NCI-H1694 treated with DMSO at 0.1 percent for 48 hours (cell line): Measurements from ENCODE around the gene G6PC1.

Experiments used
- DNase-seq: peaks from one replicate; lab custom pipeline; 2025; lab: John Stamatoyannopoulos, UW

Gene G6PC1

DNA sequence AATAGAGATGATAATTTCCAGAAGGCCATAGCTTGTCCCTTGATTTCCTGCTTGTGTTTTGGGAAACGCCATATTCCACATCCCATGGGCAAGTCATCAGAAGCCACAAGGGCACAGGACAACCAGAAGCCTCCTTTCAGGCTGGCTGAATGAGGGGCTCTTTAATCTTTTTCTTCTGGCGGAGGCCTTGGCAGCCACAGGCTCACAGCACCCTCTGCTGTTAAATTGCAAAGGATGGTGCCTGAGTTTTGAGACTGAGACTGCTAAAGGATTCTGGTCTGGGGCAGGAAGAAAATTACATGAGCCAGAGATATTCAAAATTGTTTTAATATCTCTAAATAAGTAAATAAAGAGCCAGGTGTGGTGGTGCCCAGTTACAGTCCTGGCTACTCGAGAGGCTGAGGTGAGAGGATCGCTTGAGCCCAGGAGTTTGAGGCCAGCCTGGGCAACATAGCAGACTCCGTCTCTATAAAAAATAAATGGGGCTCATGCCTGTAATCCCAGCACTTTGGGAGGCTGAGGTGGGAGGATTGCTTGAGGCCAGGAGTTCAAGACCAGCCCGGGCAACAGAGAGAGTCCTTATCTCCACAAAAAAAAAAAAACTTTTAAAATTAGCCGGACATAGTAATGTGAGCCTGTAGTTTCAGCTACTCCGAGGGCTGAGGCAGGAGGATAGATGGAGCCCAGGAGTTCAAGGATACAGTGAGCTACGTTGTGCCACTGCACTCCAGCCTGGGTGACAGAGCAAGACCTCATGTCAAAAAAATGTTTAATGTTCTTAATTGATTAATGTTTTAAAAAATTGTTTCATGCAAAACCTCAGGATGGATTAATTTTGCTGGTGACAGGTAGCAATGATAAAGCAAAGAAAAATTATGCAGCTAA, 37.4 kb downstream of the G6PC1 start:
- DNase-seq = peak; percentile 54

DNA sequence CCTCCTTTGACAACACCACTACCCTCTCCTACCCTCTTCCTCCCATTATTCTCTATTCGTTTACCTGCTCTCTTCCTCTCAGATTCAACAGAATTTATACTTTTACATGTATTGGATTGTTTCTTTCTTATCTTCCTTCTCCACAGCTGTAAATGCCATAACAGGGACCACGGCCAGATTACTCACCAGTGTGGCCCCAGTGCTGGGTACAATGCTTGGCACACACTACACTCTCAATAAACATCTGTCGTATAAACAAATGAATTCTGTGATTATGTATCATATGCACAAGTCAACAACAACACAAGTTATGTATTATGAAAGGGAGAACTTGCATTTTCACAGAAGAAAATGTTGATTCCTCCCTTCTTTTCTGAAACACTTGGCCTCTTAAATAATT, 43.6 kb downstream of the G6PC1 start:
- no peak for DNase-seq

DNA sequence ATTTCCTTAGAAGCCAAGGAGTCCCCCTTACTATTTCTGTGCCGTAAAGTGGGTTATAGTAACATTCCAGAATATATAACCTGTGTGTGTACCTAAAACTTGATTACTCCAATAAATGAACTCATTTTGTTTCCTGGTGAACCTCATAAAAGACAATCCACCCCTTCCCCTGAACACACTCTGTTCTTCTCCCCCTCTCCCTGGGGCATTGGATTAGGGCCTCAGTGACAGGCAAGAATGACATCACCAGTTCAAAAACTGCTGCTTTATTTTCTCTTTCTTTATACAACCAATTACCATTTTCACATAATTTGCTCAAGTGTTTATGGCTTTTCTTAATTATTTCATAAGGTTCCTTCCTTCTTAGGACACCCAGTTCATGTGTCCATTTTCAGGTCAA, 46.2 kb downstream of the G6PC1 start:
- no peak for DNase-seq

DNA sequence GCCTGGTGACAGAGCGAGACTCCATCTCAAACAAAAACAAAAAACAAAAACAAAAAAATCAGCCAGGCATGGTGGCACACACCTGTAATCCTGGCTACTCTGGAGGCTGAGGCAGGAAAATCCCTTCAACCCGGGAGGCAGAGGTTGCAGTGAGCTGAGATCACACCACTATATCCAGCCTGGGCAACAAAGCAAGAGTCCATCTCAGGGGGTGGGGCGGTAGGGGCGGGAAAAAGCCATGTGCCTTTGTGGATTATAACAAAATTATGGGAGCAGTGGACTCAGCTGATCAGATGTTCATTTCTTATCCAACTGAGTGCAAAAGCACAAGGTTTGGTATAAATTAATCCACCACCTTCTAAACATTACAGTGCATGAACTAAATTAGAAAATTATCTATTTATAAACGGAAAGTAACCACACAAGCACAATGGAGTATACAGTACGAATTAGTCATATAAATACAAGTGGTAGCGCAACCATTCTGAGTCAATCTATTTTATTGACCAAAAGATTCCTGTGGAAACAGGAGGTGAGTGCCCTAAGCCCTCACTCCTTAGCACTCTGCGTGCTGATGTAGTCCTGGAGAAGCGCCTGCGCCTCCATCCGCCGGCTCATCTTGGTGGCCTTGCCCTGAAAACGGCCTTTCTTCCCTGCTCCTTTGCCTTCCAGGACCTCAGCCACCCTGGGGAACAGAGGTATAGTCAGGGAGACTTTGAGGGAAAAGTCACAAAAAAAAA, 49.6 kb downstream of the G6PC1 start:
- no peak for DNase-seq
